KOPT-K1 (cell line): ENCODE results near the gene CEACAM18.
A peak's percentile ranks its signal among the peaks of the same experiment; 100 is the strongest.

Source experiments
- H3K27ac ChIP-seq: fragments of 200-600 bp; sonication (generic); 2 replicates; pipeline ENCODE4 v1.5.1; 2016; ENCODE audit warnings: antibody characterized with exemption, mild to moderate bottlenecking, low read depth, low read length; ENCODE audit not compliant: poor library complexity, severe bottlenecking
- H3K36me3 ChIP-seq: fragments of 200-600 bp; sonication (generic); 2 replicates; pipeline ENCODE4 v1.5.1; 2017; ENCODE audit warnings: antibody characterized with exemption, mild to moderate bottlenecking, low read length, moderate library complexity; ENCODE audit not compliant: insufficient read depth
- H3K9me3 ChIP-seq: fragments of 200-600 bp; sonication (generic); 2 replicates; pipeline ENCODE4 v1.5.1; 2017; ENCODE audit warnings: antibody characterized with exemption, low read length, mild to moderate bottlenecking; ENCODE audit not compliant: insufficient read depth, poor library complexity, severe bottlenecking

Gene CEACAM18

DNA sequence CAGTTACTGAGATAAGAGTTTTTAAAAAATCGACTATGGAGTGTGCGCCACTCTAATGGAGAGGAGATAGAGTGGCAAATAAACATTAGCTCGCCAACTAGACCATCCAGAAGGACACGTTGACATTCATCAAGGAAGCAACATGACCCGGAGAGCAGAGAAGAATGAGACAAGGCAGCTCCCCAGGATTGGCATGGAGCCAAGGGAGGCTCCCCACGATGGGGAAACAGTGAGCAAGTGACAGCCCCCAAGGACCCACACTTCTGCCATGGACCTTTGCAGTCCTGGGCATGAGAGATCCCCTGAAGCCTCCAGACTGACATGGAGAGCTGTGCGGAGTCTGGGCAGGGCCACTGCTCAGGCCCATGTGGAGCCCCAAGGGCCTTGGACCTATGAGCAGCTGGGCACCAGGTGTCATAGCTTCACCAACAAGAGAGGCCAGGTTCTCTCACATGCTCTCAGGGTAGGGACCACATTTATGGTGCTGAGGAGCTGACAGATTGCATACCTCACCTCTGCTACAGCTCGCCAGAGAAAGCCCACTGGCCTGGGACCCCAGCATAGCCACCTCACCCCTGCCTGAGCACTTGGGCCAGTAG lies 46.4 kb downstream of the CEACAM18 start:
- H3K36me3 ChIP-seq = peaks cover 55% of the 10 kb centered on the region
- H3K27ac ChIP-seq = peak overlapping the region; percentile 98
- no peaks in the 10 kb centered on the region for H3K9me3 ChIP-seq

DNA sequence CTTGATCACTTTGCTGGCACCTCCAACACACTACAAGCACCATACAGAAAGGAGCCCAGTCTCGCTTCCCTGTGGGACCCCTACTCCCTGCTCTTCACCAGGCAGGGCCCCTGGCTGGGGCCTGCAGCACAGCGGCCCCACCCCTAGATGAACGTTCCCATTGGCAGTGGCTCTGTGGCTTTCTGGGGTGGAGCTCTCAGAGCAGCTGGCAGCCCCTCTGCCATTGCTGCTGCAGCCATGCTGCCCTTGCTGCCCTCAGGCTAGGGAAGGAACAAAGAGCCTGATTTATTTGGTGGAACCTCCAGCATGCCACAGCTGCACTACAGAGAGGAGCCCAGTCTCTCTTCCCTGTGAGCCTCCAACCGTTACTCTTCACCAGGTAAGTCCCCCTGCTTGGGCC lies 47.3 kb downstream of the CEACAM18 start:
- Histone ChIP-seq H3K27ac (peak overlapping the region; percentile 98), H3K36me3 (peaks cover 59% of the 10 kb centered on the region), H3K9me3 (no peaks in the 10 kb centered on the region)

DNA sequence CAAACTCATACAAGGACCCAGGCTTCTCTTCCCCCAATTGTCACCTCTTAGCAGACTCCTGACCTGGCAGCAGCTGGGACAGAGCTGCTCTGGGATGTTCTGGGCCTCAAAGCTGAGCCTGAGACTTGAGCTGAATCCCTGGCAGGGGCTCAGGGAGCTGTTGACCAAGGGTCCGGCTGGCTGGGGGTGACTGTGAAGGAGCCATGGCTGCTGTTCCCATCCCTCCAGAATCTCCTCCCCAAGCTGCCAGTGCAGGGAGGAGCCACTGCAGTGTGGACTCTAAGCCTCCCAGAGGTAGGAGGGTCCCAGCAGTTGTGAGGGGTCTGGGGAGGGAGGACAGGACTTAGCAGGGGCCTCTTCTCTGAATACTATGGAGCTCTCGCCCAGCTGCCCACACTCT lies 51.0 kb downstream of the CEACAM18 start:
- H3K36me3 ChIP-seq = peaks cover 38% of the 10 kb centered on the region
- H3K9me3 ChIP-seq = no peaks in the 10 kb centered on the region
- peak overlapping the region; percentile 98 for H3K27ac ChIP-seq

DNA sequence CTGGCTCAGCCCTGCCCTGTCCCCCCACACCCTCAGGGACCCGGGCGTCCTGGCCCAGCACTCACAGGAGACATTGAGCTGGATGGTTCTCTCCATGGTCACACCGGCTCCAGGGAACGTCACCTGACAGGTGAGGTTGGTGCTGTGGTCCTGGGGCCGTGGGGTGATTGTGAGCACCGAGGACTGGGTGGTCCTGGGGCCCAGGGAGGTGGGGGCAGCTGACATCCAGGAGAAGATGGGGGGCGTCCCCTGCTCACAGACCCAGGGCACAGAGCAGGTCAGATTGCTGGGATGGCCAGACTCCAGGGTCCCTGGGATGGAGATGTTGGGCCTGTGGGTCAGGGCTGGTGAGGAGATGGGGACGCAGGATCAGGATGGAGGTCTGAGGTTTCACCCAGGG lies 52.3 kb downstream of the CEACAM18 start:
- Histone ChIP-seq H3K9me3 (peaks cover 5% of the 10 kb centered on the region), H3K36me3 (peaks cover 28% of the 10 kb centered on the region; the same call in 1 of the 2 replicates), H3K27ac (peak overlapping the region; percentile 98)

DNA sequence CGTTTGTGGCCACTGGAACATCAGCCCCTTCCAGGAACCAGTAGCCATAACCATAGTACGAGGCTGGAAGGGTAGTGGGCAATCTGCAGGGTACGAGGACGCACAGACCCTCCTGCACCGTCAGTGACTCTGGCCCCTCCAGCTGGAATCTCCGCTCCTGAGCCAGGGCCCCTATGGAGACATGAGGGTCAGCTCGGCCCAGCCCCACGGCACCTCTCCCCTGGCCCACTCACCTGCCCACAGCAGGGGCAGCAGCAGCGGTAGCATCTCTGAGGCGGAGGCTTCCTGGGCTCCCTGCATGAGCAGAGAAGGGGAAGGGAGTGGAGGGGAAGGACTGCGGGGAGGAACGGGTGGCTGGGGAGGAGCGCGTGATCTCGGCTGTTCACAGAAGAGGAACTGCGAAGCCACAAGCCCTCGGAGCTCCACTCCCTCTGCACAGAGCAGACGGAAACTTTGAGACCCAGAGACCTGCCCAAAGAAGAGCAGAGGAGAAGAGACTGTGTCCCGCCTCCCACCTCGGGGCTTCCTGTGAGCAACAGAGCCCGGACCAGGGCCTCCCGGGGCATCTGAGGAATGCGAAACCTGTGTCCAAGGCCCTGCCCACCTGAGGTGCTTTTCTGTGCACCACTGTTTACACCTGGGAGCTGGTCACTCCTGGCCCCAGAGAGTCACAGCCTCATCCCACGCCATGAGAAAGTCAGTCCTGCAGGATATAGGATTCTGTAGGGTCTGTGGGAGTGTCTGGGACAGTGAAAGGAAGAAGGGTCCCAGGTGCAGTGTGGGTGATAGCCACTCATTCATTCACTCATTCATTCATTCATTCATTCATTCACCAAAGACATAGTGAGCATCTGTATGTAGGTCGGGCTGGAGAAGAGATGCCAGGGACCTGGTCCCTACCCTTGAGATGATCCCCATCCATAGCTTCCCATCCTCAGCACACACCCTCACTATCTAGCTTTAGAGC lies 53.3 kb downstream of the CEACAM18 start, which contains the start of gene SIGLEC6:
Gene SIGLEC6, minus strand, starts transcription at position 322 of the 967 bp plus-strand sequence. Its CDS starts 22 bp downstream, at position 300.
- Histone ChIP-seq H3K36me3 (peaks cover 28% of the 10 kb centered on the region; the same call in 1 of the 2 replicates), H3K9me3 (peaks cover 7% of the 10 kb centered on the region), H3K27ac (peak within 1 kb of the TSS; percentile 98)

DNA sequence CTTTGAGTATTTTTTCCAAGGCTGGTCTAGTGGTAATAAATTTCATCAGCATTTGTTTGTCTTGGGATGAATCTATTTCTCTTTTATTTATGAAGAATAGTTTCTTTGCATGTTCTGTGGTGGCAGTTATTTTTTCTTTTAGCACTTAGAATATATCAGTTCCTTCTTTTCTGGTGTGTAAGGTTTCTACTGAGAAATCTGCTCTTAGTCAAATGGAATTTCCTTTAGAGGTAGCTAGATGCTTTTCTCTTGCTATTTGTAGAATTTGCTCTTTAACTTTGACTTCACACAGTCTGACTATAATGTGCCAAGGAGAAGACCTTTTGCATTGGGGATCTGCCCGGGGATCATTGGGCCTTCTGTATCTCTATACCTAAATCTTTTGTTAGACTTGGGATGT lies 57.2 kb downstream of the CEACAM18 start:
- peaks cover 2% of the 10 kb centered on the region; the same call in 1 of the 2 replicates for H3K36me3 ChIP-seq
- H3K9me3 ChIP-seq = peaks cover 7% of the 10 kb centered on the region
- H3K27ac ChIP-seq = no peak overlapping the region

DNA sequence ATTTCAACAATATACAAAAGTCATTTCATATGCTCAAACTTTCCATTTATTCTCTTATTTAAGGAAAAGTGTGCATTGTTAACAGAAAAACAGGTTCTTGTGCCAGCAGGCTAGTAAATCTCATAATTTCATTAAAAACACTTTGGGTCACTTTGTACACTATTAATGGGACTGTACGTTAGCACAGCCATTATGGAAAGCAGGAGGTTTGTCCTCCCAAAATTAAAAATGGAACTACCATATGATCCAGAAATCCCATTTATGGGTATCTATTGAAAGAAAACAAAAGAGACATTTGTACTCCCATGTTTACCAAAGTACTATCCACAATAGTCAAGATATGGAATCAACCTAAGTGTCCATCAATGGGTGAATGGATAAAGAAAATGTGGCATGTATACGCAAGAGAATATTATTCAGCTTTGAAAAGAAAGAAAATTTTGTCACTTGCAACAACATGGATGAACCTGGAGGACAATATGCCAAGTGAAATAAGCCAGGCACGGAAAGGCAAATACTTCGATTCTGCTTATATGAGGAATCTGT lies 61.6 kb downstream of the CEACAM18 start:
- Histone ChIP-seq H3K27ac (no peak overlapping the region), H3K9me3 (peaks cover 7% of the 10 kb centered on the region)

More for the DNA sequence above, 61.6 kb downstream of the CEACAM18 start:
- H3K36me3 ChIP-seq = no peaks in the 10 kb centered on the region
